Upper lobe of left lung (tissue), 6 donors: ENCODE results near the gene AP3M1. TPM values are rescaled to one million over a fixed set of nuclear protein-coding genes. Genes with fewer than 3 reads are reported as not detected.

Experiments
- ATAC-seq, 2 donors: fragments of 200-7000 bp; cut with Tn5 transposase; one replicate each; pipeline ENCODE4 v1.9.1; 2022; ENCODE audit warnings: mild to moderate bottlenecking in 2 of 2, moderate library complexity in 2 of 2; ENCODE audit not compliant: low FRiP score in 2 of 2
- DNase-seq, 2 donors: peaks; one replicate each; pipeline ENCODE4 v3.0.0-alpha.2; 2019 to 2020
- H3K27ac ChIP-seq, 4 donors: fragments of 200-600 bp; sonication (generic); one replicate each; pipeline ENCODE4 v1.5.1; 2016 to 2019
- H3K27me3 ChIP-seq, 4 donors: fragments of 200-600 bp; sonication (generic); one replicate each; pipeline ENCODE4 v1.5.1; 2017 to 2019
- H3K36me3 ChIP-seq, 4 donors: fragments of 200-600 bp; sonication (generic); one replicate each; pipeline ENCODE4 v1.5.1; 2016 to 2019
- H3K4me1 ChIP-seq, 4 donors: fragments of 200-600 bp; sonication (generic); one replicate each; pipeline ENCODE4 v1.5.1; 2018 to 2019
- H3K4me3 ChIP-seq, 4 donors: fragments of 200-600 bp; sonication (generic); one replicate each; pipeline ENCODE4 v1.5.1; 2017 to 2019; ENCODE audit warnings: mild to moderate bottlenecking in 2 of 4, moderate library complexity in 1 of 4
- H3K9me3 ChIP-seq, 4 donors: fragments of 200-600 bp; sonication (generic); one replicate each; pipeline ENCODE4 v1.5.1; 2018 to 2019
- EP300 ChIP-seq, 4 donors: sonication (generic); formaldehyde crosslinking; IDR thresholded peaks; one replicate each; pipeline ENCODE4 v1.5.1; 2017; ENCODE audit warnings: antibody characterized with exemption in 4 of 4, control low read depth in 2 of 4
- POLR2A ChIP-seq, 4 donors: fragments of 450-650 bp; IDR thresholded peaks; one replicate each; pipeline ENCODE4 v1.5.1; 2016 to 2017; ENCODE audit warnings: antibody characterized with exemption in 4 of 4, mild to moderate bottlenecking in 2 of 4
- POLR2AphosphoS5 ChIP-seq, 2 donors: sonication (generic); formaldehyde crosslinking; IDR thresholded peaks; one replicate each; pipeline ENCODE4 v1.5.1; 2017; ENCODE audit warnings: antibody characterized with exemption in 2 of 2
- WGBS, 2 donors: methylation state at CpG; one replicate each; pipeline ENCODE4 v1.1.5; 2017 to 2018; 5-methylcytosine and 5-hydroxymethylcytosine counted together
- total RNA-seq, 6 donors: library from RNA; depleted of rRNA in 4 of 6; stranded (reverse); fragments of >200 nt in 4 of 6; gene quantifications; one replicate each; pipeline versions ENCODE4 v1.1.0 to v1.2.1, GENCODE V29; 2016 to 2021
- TF ChIP-seq, protein P1 (sequence below), 6 experiments: fragments of 450-650 bp in 4 of 6; fragments of 200-600 bp in 2 of 6; sonication (generic) in 2 of 6; IDR thresholded peaks; one replicate each; pipeline ENCODE4 v1.5.1; 2016 to 2019; ENCODE audit warnings: antibody characterized with exemption in 6 of 6
- donor health status: DM: no; HTN: no; CAD: no; lungs with moderate emphysema.
- donor health status: DM: no; HTN: yes; CAD: no; lungs with severe emphysema.

The AP3M1 gene
- total RNA-seq, 6 donors from 2014 or later, result 11.4 to 36.1 (median 25.3) TPM

- H3K4me3 ChIP-seq, result peak overlapping the region in 1 of 4 donors; percentile 6
- no peak for TF ChIP-seq EP300 (IDR thresholded peaks at IDR 0.05)
- TF ChIP-seq, protein P1, sequence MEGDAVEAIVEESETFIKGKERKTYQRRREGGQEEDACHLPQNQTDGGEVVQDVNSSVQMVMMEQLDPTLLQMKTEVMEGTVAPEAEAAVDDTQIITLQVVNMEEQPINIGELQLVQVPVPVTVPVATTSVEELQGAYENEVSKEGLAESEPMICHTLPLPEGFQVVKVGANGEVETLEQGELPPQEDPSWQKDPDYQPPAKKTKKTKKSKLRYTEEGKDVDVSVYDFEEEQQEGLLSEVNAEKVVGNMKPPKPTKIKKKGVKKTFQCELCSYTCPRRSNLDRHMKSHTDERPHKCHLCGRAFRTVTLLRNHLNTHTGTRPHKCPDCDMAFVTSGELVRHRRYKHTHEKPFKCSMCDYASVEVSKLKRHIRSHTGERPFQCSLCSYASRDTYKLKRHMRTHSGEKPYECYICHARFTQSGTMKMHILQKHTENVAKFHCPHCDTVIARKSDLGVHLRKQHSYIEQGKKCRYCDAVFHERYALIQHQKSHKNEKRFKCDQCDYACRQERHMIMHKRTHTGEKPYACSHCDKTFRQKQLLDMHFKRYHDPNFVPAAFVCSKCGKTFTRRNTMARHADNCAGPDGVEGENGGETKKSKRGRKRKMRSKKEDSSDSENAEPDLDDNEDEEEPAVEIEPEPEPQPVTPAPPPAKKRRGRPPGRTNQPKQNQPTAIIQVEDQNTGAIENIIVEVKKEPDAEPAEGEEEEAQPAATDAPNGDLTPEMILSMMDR (IDR thresholded peaks at IDR 0.05), result no peak
- TF ChIP-seq POLR2A (IDR thresholded peaks at IDR 0.05), result no peak
- TF ChIP-seq POLR2AphosphoS5 (IDR thresholded peaks at IDR 0.05), result no peak
- no peaks in the 10 kb centered on the region for H3K9me3 ChIP-seq
- H3K4me1 ChIP-seq, result peaks cover 6 to 25% (median 20%) of the 10 kb centered on the region in 4 donors
- H3K27me3 ChIP-seq, result no peaks in the 10 kb centered on the region
- ATAC-seq (no peak), DNase-seq (no peak)
- peak overlapping the region; percentile 27 to 70 (median 48) for H3K27ac ChIP-seq
- H3K36me3 ChIP-seq, result no peaks in the 10 kb centered on the region
- 50 to 57% methylated on average over 6 of the region's 6 CpGs for WGBS, 2 donors
Measured at GRCh38 chr10:74164716-74165529, 14.3 kb upstream of the AP3M1 start.

GRCh38 chr10:74163319-74164068 is 12.9 kb upstream of the AP3M1 start:
- no peak overlapping the region for H3K4me3 ChIP-seq
- no peaks in the 10 kb centered on the region for H3K9me3 ChIP-seq
- no peaks in the 10 kb centered on the region for H3K27me3 ChIP-seq
- H3K4me1 ChIP-seq, result peaks cover 6 to 25% (median 20%) of the 10 kb centered on the region in 4 donors
- 62 to 75% methylated on average over 3 of the region's 3 CpGs for WGBS, 2 donors
- no peak for TF ChIP-seq POLR2A (IDR thresholded peaks at IDR 0.05)
- no peak for TF ChIP-seq EP300 (IDR thresholded peaks at IDR 0.05)
- TF ChIP-seq, protein P1 (IDR thresholded peaks at IDR 0.05), result no peak
- no peak for TF ChIP-seq POLR2AphosphoS5 (IDR thresholded peaks at IDR 0.05)
- ATAC-seq (no peak), DNase-seq (no peak)
- H3K27ac ChIP-seq, result no peak overlapping the region
- no peaks in the 10 kb centered on the region for H3K36me3 ChIP-seq

DNA sequence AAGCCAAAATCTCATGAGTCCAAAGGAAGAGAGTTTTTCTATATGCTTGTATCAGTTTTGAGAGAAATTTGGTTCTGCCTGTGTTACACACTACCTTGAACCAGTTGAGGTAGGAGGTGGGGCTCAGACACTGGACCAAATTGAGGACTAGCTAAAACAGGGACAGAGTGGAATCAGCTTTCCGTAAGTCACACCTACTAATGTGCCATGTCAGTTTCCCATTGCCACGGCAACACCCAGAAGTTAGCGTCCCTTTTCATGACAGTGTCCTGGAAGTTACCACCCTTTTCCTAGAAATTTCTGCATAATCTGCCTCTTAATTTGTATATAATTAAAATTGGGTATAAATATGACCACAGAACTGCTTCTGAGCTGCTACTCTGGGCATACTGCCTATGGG is 9.4 kb upstream of the AP3M1 start:
- WGBS, 2 donors, result 96 to 100% methylated on average over 3 of the region's 3 CpGs
- H3K36me3 ChIP-seq, result no peaks in the 10 kb centered on the region
- TF ChIP-seq, protein P1 (IDR thresholded peaks at IDR 0.05), result no peak
- no peak for TF ChIP-seq EP300 (IDR thresholded peaks at IDR 0.05)
- TF ChIP-seq POLR2A (IDR thresholded peaks at IDR 0.05), result no peak
- no peak for TF ChIP-seq POLR2AphosphoS5 (IDR thresholded peaks at IDR 0.05)

GRCh38 chr10:74156919-74157289 is 6.3 kb upstream of the AP3M1 start:
- peak in 1 of 2 donors; percentile 43 for ATAC-seq
- 31 to 53% methylated on average over 2 of the region's 2 CpGs for WGBS, 2 donors
- TF ChIP-seq EP300 (IDR thresholded peaks at IDR 0.05) (no peak), POLR2AphosphoS5 (IDR thresholded peaks at IDR 0.05) (no peak), POLR2A (IDR thresholded peaks at IDR 0.05) (no peak)
- TF ChIP-seq, protein P1 (IDR thresholded peaks at IDR 0.05), result no peak

More for the DNA sequence above, 9.4 kb upstream of the AP3M1 start:
- no peak for ATAC-seq
- peaks cover under 1 to 5% (median 4%) of the 10 kb centered on the region in 4 donors for H3K4me1 ChIP-seq
- no peaks in the 10 kb centered on the region for H3K27me3 ChIP-seq
- DNase-seq, result no peak
- no peaks in the 10 kb centered on the region for H3K9me3 ChIP-seq
- no peak overlapping the region for H3K4me3 ChIP-seq
- no peak overlapping the region for H3K27ac ChIP-seq

More at GRCh38 chr10:74156919-74157289, 6.3 kb upstream of the AP3M1 start:
- no peak for DNase-seq
- no peaks in the 10 kb centered on the region for H3K27me3 ChIP-seq
- no peaks in the 10 kb centered on the region for H3K36me3 ChIP-seq
- peaks cover 9 to 21% (median 15%) of the 10 kb centered on the region in 4 donors for H3K4me1 ChIP-seq
- H3K9me3 ChIP-seq, result no peaks in the 10 kb centered on the region
- H3K4me3 ChIP-seq, result no peak overlapping the region
- no peak overlapping the region for H3K27ac ChIP-seq
